Measurements from ENCODE around the gene C16orf74. TPM values are rescaled to one million over a fixed set of nuclear protein-coding genes. Genes with fewer than 3 reads are reported as not detected.

C16orf74 gene
- total and polyA plus RNA-seq, 2 of the 13 experiments (the other 11 are each of a cell fraction or from before 2014, with no cell fraction given), result 0.13 to 0.29 TPM

GRCh38 chr16:85730186-85730465, 20.8 kb downstream of the C16orf74 start (continued):
- TF ChIP-seq GRHL1 (CRISPR knock-in tag; conservative IDR thresholded peaks at IDR 0.05), result no peak
- TF ChIP-seq MXD1 (CRISPR knock-in tag; IDR thresholded peaks at IDR 0.05), result no peak
- no peak for TF ChIP-seq NFATC3 (CRISPR knock-in tag; IDR thresholded peaks at IDR 0.05)
- TF ChIP-seq LBX2 (CRISPR knock-in tag; IDR thresholded peaks at IDR 0.05; ENCODE audit: borderline replicate concordance), result no peak
- TF ChIP-seq STAT5B (CRISPR knock-in tag; IDR thresholded peaks at IDR 0.05), result no peak
- no peak for TF ChIP-seq SUZ12 (IDR thresholded peaks at IDR 0.05; ENCODE audit: low read depth, low read length)
- no peak for TF ChIP-seq SAP130 (CRISPR knock-in tag; IDR thresholded peaks at IDR 0.05; ENCODE audit: low read depth)

- H3K27me3 ChIP-seq (ENCODE audit: control insufficient read depth in 1 of 2, insufficient read depth in 2 of 2, low read length in 2 of 2), result peaks cover 0 to 2% of the 10 kb centered on the region in 2 experiments; a peak in 2 of 5 replicates
- in situ Hi-C loops (cut with HindIII; ENCODE audit: extremely low pct_ligation_motif_present, low pct_unique_long_range_greater_than_20kb) (no loop called here), intact Hi-C loops (cut with micrococcal nuclease; ENCODE audit: unreplicated experiment) (no loop called here)
- H3K4me3 ChIP-seq (replicated peaks in 1 of 3; ENCODE audit: insufficient read depth in 1 of 3, low read depth in 2 of 3, low read length in 3 of 3), result no peak overlapping the region
- no peak overlapping the region for H2AFZ ChIP-seq (ENCODE audit: low read length)
- FAIRE-seq (no peak), ATAC-seq (no peak), DNase-seq (ENCODE audit: low spot score) (no peak)
- no peak overlapping the region for H3K4me2 ChIP-seq (ENCODE audit: low read depth, low read length)
- H3K9me3 ChIP-seq (ENCODE audit: low read length), result no peaks in the 10 kb centered on the region
- no peaks in the 10 kb centered on the region for H3K36me3 ChIP-seq (replicated peaks in 1 of 2; ENCODE audit: control insufficient read depth in 1 of 2, insufficient read depth in 2 of 2, low read length in 2 of 2)
- H3K27ac ChIP-seq (ENCODE audit: extremely low read length, insufficient read depth, low read length), result no peak overlapping the region
- no TSS peak for BruUV-seq (replicated peaks)
- H3K9ac ChIP-seq (ENCODE audit: insufficient read depth, low read depth, low read length), result no peak overlapping the region
- H3K4me1 ChIP-seq (ENCODE audit: insufficient read depth, low read length), result peaks cover 39% of the 10 kb centered on the region
- WGBS (ENCODE audit: low lambda C conversion rate), result 62% methylated on average over 16 of the region's 16 CpGs
- ChIA-PET CTCF (ENCODE audit: low intra/inter-chr PET ratio, low total read pairs) (no interaction called here), POLR2A (no interaction called here)
- H4K20me1 ChIP-seq (ENCODE audit: insufficient read depth, low read length), result no peaks in the 10 kb centered on the region
- H3K79me2 ChIP-seq (ENCODE audit: insufficient read depth, low read length), result no peaks in the 10 kb centered on the region
- TF ChIP-seq GABPB1 (CRISPR knock-in tag; IDR thresholded peaks at IDR 0.05) (no peak), ZNF44 (CRISPR knock-in tag; IDR thresholded peaks at IDR 0.05) (no peak), ZNF432 (CRISPR knock-in tag; IDR thresholded peaks at IDR 0.05; ENCODE audit: borderline replicate concordance) (no peak), ZMAT3 (CRISPR knock-in tag; conservative IDR thresholded peaks at IDR 0.05) (no peak), TGIF2 (CRISPR knock-in tag; IDR thresholded peaks at IDR 0.05) (no peak), ZBTB2 (CRISPR knock-in tag; IDR thresholded peaks at IDR 0.05; ENCODE audit: low read depth) (no peak), ZNF460 (CRISPR knock-in tag; IDR thresholded peaks at IDR 0.05; ENCODE audit: borderline replicate concordance) (no peak), FOSL2 (CRISPR knock-in tag; IDR thresholded peaks at IDR 0.05) (no peak), NCOR1 (IDR thresholded peaks at IDR 0.05; ENCODE audit: borderline replicate concordance, low read length) (no peak), KDM3A (CRISPR knock-in tag; IDR thresholded peaks at IDR 0.05; ENCODE audit: low read depth) (no peak), ZNF556 (CRISPR knock-in tag; IDR thresholded peaks at IDR 0.05; ENCODE audit: borderline replicate concordance) (no peak)
Measured at GRCh38 chr16:85729452-85730185, 21.3 kb downstream of the C16orf74 start.
